GM19351 (cell line): ENCODE measurements around the gene TMEM256.

ENCODE experiments used
- ATAC-seq: cut with Tn5 transposase; IDR thresholded peaks from one replicate; pipeline ENCODE4 v1.9.1; 2021; ENCODE audit warnings: mild to moderate bottlenecking, moderate library complexity; ENCODE audit not compliant: unreplicated experiment

The TMEM256 gene

GRCh38 chr17:7408863-7409262 is 5.0 kb upstream of the TMEM256 start:
- ATAC-seq: no peak

GRCh38 chr17:7408252-7408727 is 4.4 kb upstream of the TMEM256 start:
- no peak for ATAC-seq

- ATAC-seq: no peak
Measured at GRCh38 chr17:7407485-7408251, 3.8 kb upstream of the TMEM256 start, which contains the start of gene NLGN2. TSS of gene NLGN2 (plus strand) at chr17:7407845. CDS start at chr17:7408256, 411 bp downstream.

- no peak for ATAC-seq
Measured at GRCh38 chr17:7407082-7407481, 3.2 kb upstream of the TMEM256 start.

GRCh38 chr17:7406235-7406825 is 2.4 kb upstream of the TMEM256 start:
- ATAC-seq: no peak

GRCh38 chr17:7405350-7406234 is 1.7 kb upstream of the TMEM256 start:
- no peak for ATAC-seq

GRCh38 chr17:7404737-7405349 is 946 bp upstream of the TMEM256 start:
- ATAC-seq: peak; percentile 15

- ATAC-seq: peak; percentile 19
Measured at GRCh38 chr17:7403727-7403976, 245 bp downstream of the TMEM256 start.

GRCh38 chr17:7403043-7403726 is 712 bp downstream of the TMEM256 start:
- no peak for ATAC-seq

GRCh38 chr17:7398612-7399011 is 5.3 kb downstream of the TMEM256 start:
- no peak for ATAC-seq

GRCh38 chr17:7396147-7396546 is 7.8 kb downstream of the TMEM256 start:
- no peak for ATAC-seq

- ATAC-seq: peak; percentile 70
Measured at GRCh38 chr17:7394452-7395191, 9.3 kb downstream of the TMEM256 start, which contains the start of gene PLSCR3. TSS of gene PLSCR3 (minus strand) at chr17:7394525. CDS start at chr17:7394110, 415 bp downstream.

- peak; percentile 52 for ATAC-seq
Measured at GRCh38 chr17:7393613-7394451, 10.1 kb downstream of the TMEM256 start.

- no peak for ATAC-seq
Measured at GRCh38 chr17:7392696-7393612, 10.9 kb downstream of the TMEM256 start.

GRCh38 chr17:7391307-7391706 is 12.6 kb downstream of the TMEM256 start:
- no peak for ATAC-seq

- ATAC-seq: no peak
Measured at GRCh38 chr17:7389924-7390910, 13.7 kb downstream of the TMEM256 start.

GRCh38 chr17:7388856-7389255 is 15.0 kb downstream of the TMEM256 start:
- ATAC-seq: no peak
